ENCODE measurements around the gene VRK3. TPM values are rescaled to one million over a fixed set of nuclear protein-coding genes. Genes with fewer than 3 reads are reported as not detected.

VRK3 gene
- total RNA-seq, 4 donors from 2014 or later, result 14.4 to 43.0 (median 27.6) TPM

- no peak for DNase-seq (ENCODE audit: low spot score)
- no peak for ATAC-seq (ENCODE audit: low FRiP score)
- TF ChIP-seq CTCF (IDR thresholded peaks at IDR 0.05), result no peak
These were observed 16.6 kb downstream of the VRK3 start for GRCh38 chr19:50008532-50008931.

GRCh38 chr19:50007947-50008346 is 17.2 kb downstream of the VRK3 start:
- no peak for TF ChIP-seq CTCF (IDR thresholded peaks at IDR 0.05)
- no peak for ATAC-seq (ENCODE audit: low FRiP score)

GRCh38 chr19:50007170-50007569 is 18.0 kb downstream of the VRK3 start:
- no peak for TF ChIP-seq CTCF (IDR thresholded peaks at IDR 0.05)
- no peak for ATAC-seq (ENCODE audit: low FRiP score)
- no peak for DNase-seq (ENCODE audit: low spot score)

More at GRCh38 chr19:50007947-50008346, 17.2 kb downstream of the VRK3 start:
- DNase-seq (ENCODE audit: low spot score), result no peak

GRCh38 chr19:50005428-50005827 is 19.7 kb downstream of the VRK3 start:
- no peak for ATAC-seq (ENCODE audit: low FRiP score)
- no peak for DNase-seq (ENCODE audit: low spot score)
- no peak for TF ChIP-seq CTCF (IDR thresholded peaks at IDR 0.05)

GRCh38 chr19:50003810-50004419 is 21.3 kb downstream of the VRK3 start:
- TF ChIP-seq CTCF (IDR thresholded peaks at IDR 0.05), result no peak
- no peak for DNase-seq (ENCODE audit: low spot score)
- peak; percentile 89 for ATAC-seq (ENCODE audit: low FRiP score)

- TF ChIP-seq CTCF (IDR thresholded peaks at IDR 0.05), result no peak
- DNase-seq (ENCODE audit: low spot score), result no peak
- ATAC-seq (ENCODE audit: low FRiP score), result no peak
These were observed 21.9 kb downstream of the VRK3 start for GRCh38 chr19:50003254-50003788.

- no peak for DNase-seq (ENCODE audit: low spot score)
- ATAC-seq (ENCODE audit: low FRiP score), result no peak
- TF ChIP-seq CTCF (IDR thresholded peaks at IDR 0.05), result no peak
These were observed 22.7 kb downstream of the VRK3 start for GRCh38 chr19:50002386-50002960.
